Measurements from ENCODE around the gene SKAP1.

SKAP1 gene

GRCh38 chr17:48238933-48239602 is 190.9 kb downstream of the SKAP1 start:
- H3K9ac ChIP-seq (ENCODE audit: low read length), result no peak overlapping the region
- no peak overlapping the region for H2AFZ ChIP-seq (ENCODE audit: low read length)
- no peaks in the 10 kb centered on the region for H3K36me3 ChIP-seq (replicated peaks; ENCODE audit: insufficient read depth, low read length)
- no peaks in the 10 kb centered on the region for H4K20me1 ChIP-seq (ENCODE audit: insufficient read depth, low read length)
- H3K27me3 ChIP-seq (replicated peaks; ENCODE audit: insufficient read depth, low read length), result no peaks in the 10 kb centered on the region
- no peak for TF ChIP-seq CTCF (IDR thresholded peaks at IDR 0.05; ENCODE audit: low read length)
- TF ChIP-seq EZH2phosphoT487 (IDR thresholded peaks at IDR 0.05; ENCODE audit: low read length), result no peak
- TF ChIP-seq EZH2 (optimal IDR thresholded peaks at IDR 0.05; ENCODE audit: low read depth, low read length), result no peak
- no peaks in the 10 kb centered on the region for H3K79me2 ChIP-seq (ENCODE audit: low read length)
- no peaks in the 10 kb centered on the region for H3K9me2 ChIP-seq (replicated peaks; ENCODE audit: insufficient read depth, low read length)
- H3F3A ChIP-seq (ENCODE audit: insufficient read depth, low read length), result no peaks in the 10 kb centered on the region
- no peak for DNase-seq
- no peaks in the 10 kb centered on the region for H3K9me3 ChIP-seq (replicated peaks; ENCODE audit: insufficient read depth, low read length)
- no peak overlapping the region for H3K4me2 ChIP-seq (ENCODE audit: low read depth, low read length)
- H3K4me1 ChIP-seq (ENCODE audit: low read length), result peaks cover 23% of the 10 kb centered on the region
- no peak overlapping the region for H3K27ac ChIP-seq (ENCODE audit: low read length)
- no peak overlapping the region for H3K4me3 ChIP-seq (ENCODE audit: low read length)

- Histone ChIP-seq H3K4me3 (ENCODE audit: low read length) (no peak overlapping the region), H3K4me2 (ENCODE audit: low read depth, low read length) (no peak overlapping the region), H3K4me1 (ENCODE audit: low read length) (peaks cover 19% of the 10 kb centered on the region), H3K9me3 (replicated peaks; ENCODE audit: insufficient read depth, low read length) (no peaks in the 10 kb centered on the region), H4K20me1 (ENCODE audit: insufficient read depth, low read length) (no peaks in the 10 kb centered on the region), H3K9me2 (replicated peaks; ENCODE audit: insufficient read depth, low read length) (no peaks in the 10 kb centered on the region), H3K27ac (ENCODE audit: low read length) (no peak overlapping the region), H3K27me3 (replicated peaks; ENCODE audit: insufficient read depth, low read length) (no peaks in the 10 kb centered on the region), H3K9ac (ENCODE audit: low read length) (no peak overlapping the region), H3K36me3 (replicated peaks; ENCODE audit: insufficient read depth, low read length) (no peaks in the 10 kb centered on the region), H3F3A (ENCODE audit: insufficient read depth, low read length) (no peaks in the 10 kb centered on the region), H2AFZ (ENCODE audit: low read length) (no peak overlapping the region), H3K79me2 (ENCODE audit: low read length) (no peaks in the 10 kb centered on the region)
- no peak for TF ChIP-seq EZH2phosphoT487 (IDR thresholded peaks at IDR 0.05; ENCODE audit: low read length)
- TF ChIP-seq CTCF (IDR thresholded peaks at IDR 0.05; ENCODE audit: low read length), result no peak
- no peak for TF ChIP-seq EZH2 (optimal IDR thresholded peaks at IDR 0.05; ENCODE audit: low read depth, low read length)
- no peak for DNase-seq
These were observed 192.6 kb downstream of the SKAP1 start for GRCh38 chr17:48237456-48237855.

GRCh38 chr17:48236681-48237134 is 193.3 kb downstream of the SKAP1 start:
- H4K20me1 ChIP-seq (ENCODE audit: insufficient read depth, low read length), result no peaks in the 10 kb centered on the region
- no peaks in the 10 kb centered on the region for H3K9me3 ChIP-seq (replicated peaks; ENCODE audit: insufficient read depth, low read length)
- no peaks in the 10 kb centered on the region for H3K9me2 ChIP-seq (replicated peaks; ENCODE audit: insufficient read depth, low read length)
- no peak overlapping the region for H3K27ac ChIP-seq (ENCODE audit: low read length)
- no peak overlapping the region for H3K9ac ChIP-seq (ENCODE audit: low read length)
- no peak overlapping the region for H3K4me3 ChIP-seq (ENCODE audit: low read length)
- no peak for DNase-seq
- TF ChIP-seq EZH2phosphoT487 (IDR thresholded peaks at IDR 0.05; ENCODE audit: low read length), result no peak
- TF ChIP-seq CTCF (IDR thresholded peaks at IDR 0.05; ENCODE audit: low read length), result no peak
- TF ChIP-seq EZH2 (optimal IDR thresholded peaks at IDR 0.05; ENCODE audit: low read depth, low read length), result no peak
- no peaks in the 10 kb centered on the region for H3F3A ChIP-seq (ENCODE audit: insufficient read depth, low read length)
- no peaks in the 10 kb centered on the region for H3K36me3 ChIP-seq (replicated peaks; ENCODE audit: insufficient read depth, low read length)
- no peaks in the 10 kb centered on the region for H3K27me3 ChIP-seq (replicated peaks; ENCODE audit: insufficient read depth, low read length)
- H3K4me2 ChIP-seq (ENCODE audit: low read depth, low read length), result no peak overlapping the region
- H3K79me2 ChIP-seq (ENCODE audit: low read length), result no peaks in the 10 kb centered on the region
- peaks cover 19% of the 10 kb centered on the region for H3K4me1 ChIP-seq (ENCODE audit: low read length)
- no peak overlapping the region for H2AFZ ChIP-seq (ENCODE audit: low read length)
